ES-I3 (cell line): ENCODE results near the gene KIF18B.

ENCODE experiments used
- H3K36me3 ChIP-seq: 2 replicates; pipeline ENCODE4 v1.6.1; 2013; ENCODE audit warnings: mild to moderate bottlenecking, low read length, control low read depth, moderate library complexity; ENCODE audit not compliant: insufficient read depth
- H3K4me1 ChIP-seq: 2 replicates; pipeline ENCODE4 v1.6.1; 2013; ENCODE audit warnings: mild to moderate bottlenecking, control low read depth, low read length; ENCODE audit not compliant: insufficient read depth
- H3K9ac ChIP-seq: 2 replicates; pipeline ENCODE4 v1.6.1; 2013; ENCODE audit warnings: low read depth, mild to moderate bottlenecking, low read length, moderate library complexity
- H3K9me3 ChIP-seq: 2 replicates; pipeline ENCODE4 v1.6.1; 2013; ENCODE audit warnings: mild to moderate bottlenecking, low read length, moderate library complexity; ENCODE audit not compliant: control insufficient read depth, insufficient read depth

Gene KIF18B

DNA sequence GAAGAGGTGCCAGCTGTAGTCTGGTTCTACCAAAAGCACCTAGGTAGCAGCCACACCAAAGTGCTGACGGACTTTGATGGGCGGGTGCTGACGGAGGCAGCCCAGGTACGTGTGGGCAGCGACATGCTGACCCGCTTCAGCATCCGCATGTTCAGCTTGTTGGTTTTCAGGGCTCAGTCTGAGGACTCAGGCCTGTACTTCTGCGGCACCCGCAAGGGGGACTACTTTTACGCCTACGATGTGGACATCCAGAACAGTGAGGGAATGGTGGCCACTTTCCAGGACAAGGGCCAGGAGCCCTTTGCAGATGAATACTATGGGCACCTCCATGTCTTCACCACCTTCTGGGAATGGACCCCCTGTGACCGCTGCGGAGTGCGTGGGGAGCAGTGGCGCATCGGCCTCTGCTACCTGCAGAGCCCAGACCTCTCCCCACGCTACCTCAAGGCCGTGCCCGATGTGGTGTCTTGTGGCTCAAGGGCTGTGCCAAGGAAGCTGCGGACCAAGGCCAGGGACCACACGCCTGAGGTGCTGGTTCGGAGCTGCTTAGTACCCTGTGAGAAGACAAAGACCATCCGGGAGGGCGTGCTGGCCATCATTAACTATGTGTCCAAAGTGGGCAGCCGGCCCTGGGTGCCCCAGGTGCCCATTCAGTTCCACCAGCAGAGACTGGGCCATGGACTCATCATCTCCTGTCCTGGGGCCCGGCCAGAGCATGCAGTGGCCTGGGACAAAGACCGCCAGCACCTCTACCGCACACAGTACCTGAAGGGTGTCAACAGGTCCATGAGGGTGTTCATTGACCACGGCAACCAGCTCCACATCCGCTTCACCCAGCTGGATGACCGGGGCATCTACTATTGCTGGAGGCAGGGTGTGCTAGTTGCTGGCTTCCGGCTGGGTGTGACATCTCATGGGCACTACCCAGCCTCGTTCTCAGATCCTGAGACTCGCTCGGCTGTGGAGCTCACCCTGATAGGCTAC lies 43.3 kb downstream of the KIF18B start:
- no peak overlapping the region for H3K9ac ChIP-seq
- H3K4me1 ChIP-seq, result peaks cover 23% of the 10 kb centered on the region
- no peaks in the 10 kb centered on the region for H3K9me3 ChIP-seq
- no peaks in the 10 kb centered on the region for H3K36me3 ChIP-seq

GRCh38 chr17:44903012-44903685 lies 44.4 kb downstream of the KIF18B start:
- no peaks in the 10 kb centered on the region for H3K36me3 ChIP-seq
- peaks cover 23% of the 10 kb centered on the region for H3K4me1 ChIP-seq
- H3K9ac ChIP-seq, result no peak overlapping the region
- H3K9me3 ChIP-seq, result no peaks in the 10 kb centered on the region

DNA sequence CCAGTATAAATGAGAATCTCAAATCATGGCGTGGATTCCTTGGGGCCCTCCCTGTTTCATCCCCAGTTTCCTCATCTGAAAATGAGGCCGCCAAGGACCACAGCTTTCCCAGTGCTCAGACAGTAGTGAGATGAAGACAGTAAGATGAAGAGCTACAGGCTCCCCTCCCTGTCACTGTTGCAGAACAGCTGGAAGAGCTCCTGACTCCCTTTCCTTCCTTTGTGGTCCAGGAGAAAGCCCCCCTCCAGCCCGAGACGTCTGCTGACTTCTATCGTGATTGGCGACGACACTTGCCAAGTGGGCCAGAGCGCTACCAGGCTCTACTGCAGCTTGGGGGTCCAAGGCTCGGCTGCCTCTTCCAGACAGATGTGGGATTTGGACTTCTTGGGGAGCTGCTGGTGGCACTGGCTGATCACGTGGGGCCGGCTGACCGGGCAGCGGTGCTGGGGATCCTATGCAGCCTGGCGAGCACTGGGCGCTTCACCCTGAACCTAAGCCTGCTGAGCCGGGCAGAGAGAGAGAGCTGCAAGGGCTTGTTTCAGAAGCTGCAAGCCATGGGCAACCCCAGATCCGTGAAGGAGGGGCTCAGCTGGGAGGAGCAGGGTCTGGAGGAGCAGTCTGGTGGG lies 45.3 kb downstream of the KIF18B start:
- H3K4me1 ChIP-seq, result peaks cover 21% of the 10 kb centered on the region
- H3K9me3 ChIP-seq, result no peaks in the 10 kb centered on the region
- no peaks in the 10 kb centered on the region for H3K36me3 ChIP-seq
- H3K9ac ChIP-seq, result no peak overlapping the region

GRCh38 chr17:44901411-44901921 lies 46.1 kb downstream of the KIF18B start:
- Histone ChIP-seq H3K36me3 (no peaks in the 10 kb centered on the region), H3K4me1 (peaks cover 13% of the 10 kb centered on the region), H3K9ac (no peak overlapping the region), H3K9me3 (no peaks in the 10 kb centered on the region)

DNA sequence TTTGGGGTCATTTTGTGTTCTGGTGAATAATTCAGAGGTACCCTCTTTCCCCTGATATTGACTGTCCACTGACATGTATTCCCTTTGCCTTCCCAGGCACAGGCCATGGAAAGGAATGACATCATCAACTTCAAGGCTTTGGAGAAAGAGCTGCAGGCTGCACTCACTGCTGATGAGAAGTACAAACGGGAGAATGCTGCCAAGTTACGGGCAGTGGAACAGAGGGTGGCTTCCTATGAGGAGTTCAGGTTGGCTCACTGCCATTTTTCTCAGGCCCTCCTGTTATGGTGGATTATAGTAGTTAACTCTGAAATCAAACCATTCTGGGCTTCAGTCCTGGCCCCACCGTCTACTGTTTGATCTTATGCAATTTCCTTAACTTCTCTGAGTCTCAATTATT lies 46.7 kb downstream of the KIF18B start:
- H3K36me3 ChIP-seq, result no peaks in the 10 kb centered on the region
- no peak overlapping the region for H3K9ac ChIP-seq
- peaks cover 8% of the 10 kb centered on the region for H3K4me1 ChIP-seq
- H3K9me3 ChIP-seq, result no peaks in the 10 kb centered on the region

GRCh38 chr17:44899074-44899782 lies 48.3 kb downstream of the KIF18B start, which contains the start of gene EFTUD2:
TSS of gene EFTUD2 (minus strand) at chr17:44899445. CDS start at chr17:44894521, 4,924 bp downstream.
- Histone ChIP-seq H3K9ac (peak within 1 kb of the TSS; percentile 80), H3K4me1 (no peaks in the 10 kb centered on the region), H3K36me3 (no peaks in the 10 kb centered on the region; the same call in 1 of the 2 replicates), H3K9me3 (no peaks in the 10 kb centered on the region)

DNA sequence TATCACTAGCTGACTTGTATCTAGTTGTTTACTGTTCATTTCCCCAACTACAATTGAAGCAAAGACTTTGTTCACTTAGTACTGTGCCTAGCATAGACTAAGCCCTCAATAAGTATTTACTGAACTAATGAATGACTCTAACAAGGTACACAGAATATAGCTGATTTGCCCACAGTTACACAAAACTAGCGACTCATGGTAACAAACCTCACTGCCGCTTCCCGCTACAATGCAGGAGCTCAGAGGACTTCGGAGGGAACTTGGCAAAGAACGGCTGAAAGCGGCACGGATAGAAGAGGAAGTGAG lies 48.9 kb downstream of the KIF18B start:
- H3K9ac ChIP-seq, result peak overlapping the region; percentile 80
- H3K36me3 ChIP-seq, result no peaks in the 10 kb centered on the region; the same call in 1 of the 2 replicates
- no peaks in the 10 kb centered on the region for H3K9me3 ChIP-seq
- no peaks in the 10 kb centered on the region for H3K4me1 ChIP-seq

DNA sequence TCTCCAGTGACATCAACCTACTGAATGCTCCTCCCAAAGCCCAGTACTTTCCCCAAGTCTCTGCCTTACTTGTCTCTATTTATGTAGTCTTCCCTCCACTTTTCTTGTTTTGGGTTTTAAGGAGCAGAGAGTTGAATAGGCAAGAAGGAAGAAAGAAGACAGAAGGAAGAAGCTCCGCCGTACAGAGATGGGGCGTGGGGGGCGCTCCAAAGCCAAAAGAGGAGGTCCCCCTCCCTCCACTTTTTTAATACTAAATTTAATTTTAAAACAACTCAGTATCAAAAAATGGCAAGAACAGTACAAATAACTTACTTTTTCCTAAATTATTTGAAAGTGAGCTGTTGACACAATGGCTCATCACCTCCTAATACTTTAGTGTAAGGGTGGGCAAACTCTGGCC lies 52.9 kb downstream of the KIF18B start:
- Histone ChIP-seq H3K4me1 (no peaks in the 10 kb centered on the region), H3K9me3 (no peaks in the 10 kb centered on the region), H3K36me3 (peaks cover 8% of the 10 kb centered on the region), H3K9ac (no peak overlapping the region)

DNA sequence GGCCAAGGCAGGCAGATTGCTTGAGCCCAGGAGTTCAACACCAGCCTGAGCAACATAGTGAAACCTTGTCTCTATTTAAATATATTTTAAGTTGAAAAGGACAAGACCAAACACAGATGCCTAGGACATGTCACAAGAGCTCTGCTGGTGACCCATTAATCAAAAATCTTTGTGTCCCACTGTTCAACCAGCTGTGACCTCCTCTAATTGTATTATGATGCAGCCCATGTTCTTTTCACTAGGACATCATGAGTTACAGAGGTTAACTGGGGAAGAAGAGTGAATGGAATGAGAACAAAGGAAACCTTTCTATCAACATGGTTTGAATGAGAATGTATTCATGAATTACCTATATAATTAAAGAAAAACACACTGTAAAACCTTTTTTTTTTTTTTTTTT lies 55.3 kb downstream of the KIF18B start:
- Histone ChIP-seq H3K9ac (no peak overlapping the region), H3K4me1 (no peaks in the 10 kb centered on the region), H3K9me3 (no peaks in the 10 kb centered on the region), H3K36me3 (peaks cover 8% of the 10 kb centered on the region)

DNA sequence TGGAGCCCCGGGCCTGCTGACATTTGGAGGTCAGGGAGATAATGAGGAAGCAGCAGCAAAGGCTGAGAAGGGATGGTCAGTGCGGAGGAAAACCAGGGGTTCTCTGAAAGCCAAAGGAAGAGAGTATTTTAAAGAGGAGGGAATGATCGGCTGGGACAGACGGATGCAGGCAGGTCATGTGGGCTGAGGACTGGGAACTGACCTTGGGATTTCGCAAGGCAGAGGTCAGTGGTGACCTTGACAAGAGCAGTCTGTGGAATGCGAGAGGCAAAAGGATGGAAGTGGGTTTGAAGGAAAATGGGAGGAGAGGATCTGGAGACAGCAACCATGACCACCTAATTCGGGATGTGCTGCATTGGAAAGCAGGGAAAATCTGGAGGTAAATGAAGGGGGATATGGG lies 58.6 kb downstream of the KIF18B start:
- Histone ChIP-seq H3K36me3 (peaks cover 27% of the 10 kb centered on the region), H3K9ac (no peak overlapping the region), H3K4me1 (no peaks in the 10 kb centered on the region), H3K9me3 (no peaks in the 10 kb centered on the region)

DNA sequence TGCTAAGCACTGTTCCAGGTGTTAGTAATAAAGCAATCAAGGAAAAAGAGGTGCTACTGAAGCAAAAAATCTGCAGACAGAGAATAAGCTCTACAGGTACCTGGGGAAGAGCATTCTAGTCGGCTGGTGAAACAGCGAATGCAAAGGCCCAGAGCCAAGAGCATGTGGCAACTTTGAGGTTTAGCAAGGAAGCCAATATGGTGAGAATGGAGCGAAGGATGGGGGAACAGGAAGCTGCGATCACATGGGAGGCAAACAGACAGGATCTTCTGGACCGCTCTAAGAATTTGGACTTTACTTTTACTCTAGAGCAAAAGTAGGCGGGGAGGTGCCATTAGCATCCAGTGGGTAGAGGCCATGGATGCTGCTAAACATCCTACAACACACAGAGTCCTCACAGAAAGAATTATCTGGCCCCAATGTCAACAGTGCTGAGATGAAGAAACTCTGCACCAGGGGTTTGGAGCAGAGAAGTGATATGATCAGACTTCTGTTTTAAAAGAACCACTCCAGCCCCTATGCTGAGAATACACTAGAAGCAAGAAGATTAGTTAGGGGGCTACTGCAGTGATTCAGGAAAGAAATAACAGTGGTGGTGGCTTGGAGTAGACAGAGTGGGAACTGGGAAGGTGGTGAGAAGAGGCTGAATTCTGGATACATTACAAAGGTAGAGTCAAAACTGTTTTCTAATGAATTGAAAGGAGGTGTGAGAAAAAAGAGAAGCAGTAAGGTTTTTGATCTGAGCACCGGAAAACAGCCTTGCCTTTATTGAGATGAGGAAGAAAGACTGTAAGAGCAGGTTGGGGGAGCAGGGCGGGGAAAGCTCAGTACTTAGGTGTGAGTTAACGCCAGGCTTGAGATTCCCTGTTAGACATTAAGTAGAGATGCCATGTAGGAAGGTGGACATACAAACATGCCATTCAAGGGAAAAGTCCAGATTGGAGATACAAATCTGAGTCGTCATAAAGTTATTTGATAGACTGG lies 59.3 kb downstream of the KIF18B start:
- no peaks in the 10 kb centered on the region for H3K4me1 ChIP-seq
- peaks cover 30% of the 10 kb centered on the region for H3K36me3 ChIP-seq
- no peak overlapping the region for H3K9ac ChIP-seq
- H3K9me3 ChIP-seq, result no peaks in the 10 kb centered on the region

- Histone ChIP-seq H3K36me3 (peaks cover 35% of the 10 kb centered on the region), H3K4me1 (no peaks in the 10 kb centered on the region), H3K9ac (no peak overlapping the region), H3K9me3 (no peaks in the 10 kb centered on the region)
Measured at GRCh38 chr17:44887016-44887415, 60.6 kb downstream of the KIF18B start.

- Histone ChIP-seq H3K9ac (no peak overlapping the region), H3K4me1 (no peaks in the 10 kb centered on the region), H3K9me3 (no peaks in the 10 kb centered on the region), H3K36me3 (peaks cover 47% of the 10 kb centered on the region)
Measured at GRCh38 chr17:44884941-44885340, 62.6 kb downstream of the KIF18B start.
